ENCODE measurements around the gene NFE2L2. TPM values are rescaled to one million over a fixed set of nuclear protein-coding genes. Genes with fewer than 3 reads are reported as not detected.

The NFE2L2 gene
- total and polyA plus RNA-seq, 2 experiments from 2014 or later: 77.4 to 123 TPM

DNA sequence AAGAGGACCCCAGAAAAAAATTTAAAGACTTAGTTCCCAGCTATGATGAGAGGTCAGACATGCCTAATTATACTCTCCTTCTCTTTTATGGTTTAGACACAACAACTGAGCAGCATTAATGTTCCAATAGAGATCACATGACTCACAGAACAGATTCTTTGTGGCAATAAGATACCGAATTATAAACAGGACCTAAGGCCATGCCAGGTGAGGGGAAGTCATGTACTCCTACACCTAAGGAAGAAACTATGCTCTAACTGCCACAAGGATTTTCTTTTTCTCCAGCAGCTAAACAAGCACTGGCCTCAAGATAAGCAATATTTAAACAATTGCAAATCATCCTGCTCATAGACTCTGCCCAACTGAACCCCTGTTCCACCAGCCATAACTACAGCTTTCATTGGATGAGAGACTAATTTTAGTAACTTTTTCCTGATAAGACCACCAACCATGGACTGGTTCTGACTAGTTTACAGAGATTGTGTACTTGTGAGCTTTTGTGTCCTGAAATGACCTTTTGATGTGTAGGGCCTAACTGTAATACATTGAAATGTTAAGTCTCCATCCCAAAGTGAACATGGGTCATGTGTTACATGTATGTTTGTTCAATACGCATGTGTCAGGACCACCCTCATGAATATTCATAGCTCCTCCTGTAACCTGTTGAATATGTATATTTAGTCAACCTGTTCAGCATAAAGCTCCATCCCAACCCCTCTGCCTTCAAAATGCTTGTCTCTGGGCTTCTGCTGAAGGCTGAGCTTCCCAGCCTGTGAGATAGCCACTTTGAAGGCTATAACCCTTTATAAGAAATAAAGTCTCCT is 21.6 kb upstream of the NFE2L2 start:
- no peaks in the 10 kb centered on the region for H3K79me2 ChIP-seq (ENCODE audit: insufficient read depth)
- TF ChIP-seq EZH2 (IDR thresholded peaks at IDR 0.05; ENCODE audit: insufficient read depth, poor library complexity, severe bottlenecking): no peak
- TF ChIP-seq EZH2phosphoT487 (IDR thresholded peaks at IDR 0.05; ENCODE audit: insufficient read depth, low read depth): no peak
- H3K9me3 ChIP-seq (ENCODE audit: low read depth): no peaks in the 10 kb centered on the region
- H3K4me2 ChIP-seq (ENCODE audit: unreplicated experiment): no peak overlapping the region
- in situ Hi-C loops (cut with MboI): no loop called here
- H3K4me1 ChIP-seq (ENCODE audit: insufficient read depth): no peaks in the 10 kb centered on the region
- H4K20me1 ChIP-seq (ENCODE audit: insufficient read depth): no peaks in the 10 kb centered on the region
- H3K9ac ChIP-seq: no peak overlapping the region
- no peaks in the 10 kb centered on the region for H3K9me2 ChIP-seq (ENCODE audit: insufficient read depth)
- no peak overlapping the region for H3K4me3 ChIP-seq
- no peak overlapping the region for H2AFZ ChIP-seq
- no peak overlapping the region for H3K27ac ChIP-seq
- 86 to 100% methylated on average over 2 of the region's 2 CpGs for WGBS, 2 experiments (ENCODE audit: low coverage in 1 of 2, low lambda C conversion rate in 2 of 2, missing lambda C conversion rate in 2 of 2)
- H3K36me3 ChIP-seq (ENCODE audit: low read depth): no peaks in the 10 kb centered on the region
- H3K27me3 ChIP-seq (replicated peaks; ENCODE audit: insufficient read depth): no peaks in the 10 kb centered on the region
- no peak for DNase-seq
- no peaks in the 10 kb centered on the region for H3F3A ChIP-seq (ENCODE audit: insufficient read depth)

DNA sequence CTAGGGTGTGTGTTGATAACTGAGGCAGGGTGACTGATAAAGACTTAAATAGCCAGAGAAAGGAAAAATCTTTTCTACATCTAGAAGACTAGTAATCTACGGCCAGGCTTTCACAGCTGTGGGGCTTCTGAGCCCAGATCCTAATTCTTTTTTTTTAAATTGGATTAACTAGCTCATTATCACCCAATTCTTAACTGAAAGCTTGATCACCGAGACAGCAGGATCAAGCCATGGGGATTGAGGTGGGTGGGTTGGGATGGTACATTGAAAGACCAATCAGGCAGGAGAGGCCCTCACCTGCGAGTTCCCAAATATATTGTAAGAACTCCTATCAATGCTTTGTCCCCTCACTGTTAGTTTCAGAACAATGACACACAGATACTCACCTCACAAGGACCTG is 20.0 kb upstream of the NFE2L2 start:
- no peak for DNase-seq
- no peak overlapping the region for H3K9ac ChIP-seq
- no peak overlapping the region for H3K4me3 ChIP-seq
- H3K27ac ChIP-seq: no peak overlapping the region
- H3K36me3 ChIP-seq (ENCODE audit: low read depth): no peaks in the 10 kb centered on the region
- no peaks in the 10 kb centered on the region for H3K9me2 ChIP-seq (ENCODE audit: insufficient read depth)
- H3K9me3 ChIP-seq (ENCODE audit: low read depth): no peaks in the 10 kb centered on the region
- no peaks in the 10 kb centered on the region for H3F3A ChIP-seq (ENCODE audit: insufficient read depth)
- H2AFZ ChIP-seq: no peak overlapping the region
- H3K4me2 ChIP-seq (ENCODE audit: unreplicated experiment): no peak overlapping the region
- in situ Hi-C loops (cut with MboI): no loop called here
- H3K79me2 ChIP-seq (ENCODE audit: insufficient read depth): no peaks in the 10 kb centered on the region
- no peaks in the 10 kb centered on the region for H4K20me1 ChIP-seq (ENCODE audit: insufficient read depth)
- no peaks in the 10 kb centered on the region for H3K27me3 ChIP-seq (replicated peaks; ENCODE audit: insufficient read depth)
- WGBS, 2 experiments (ENCODE audit: low coverage in 1 of 2, low lambda C conversion rate in 2 of 2, missing lambda C conversion rate in 2 of 2): 81 to 82% methylated on average over 3 of the region's 3 CpGs
- no peaks in the 10 kb centered on the region for H3K4me1 ChIP-seq (ENCODE audit: insufficient read depth)
- no peak for TF ChIP-seq EZH2phosphoT487 (IDR thresholded peaks at IDR 0.05; ENCODE audit: insufficient read depth, low read depth)
- no peak for TF ChIP-seq EZH2 (IDR thresholded peaks at IDR 0.05; ENCODE audit: insufficient read depth, poor library complexity, severe bottlenecking)

DNA sequence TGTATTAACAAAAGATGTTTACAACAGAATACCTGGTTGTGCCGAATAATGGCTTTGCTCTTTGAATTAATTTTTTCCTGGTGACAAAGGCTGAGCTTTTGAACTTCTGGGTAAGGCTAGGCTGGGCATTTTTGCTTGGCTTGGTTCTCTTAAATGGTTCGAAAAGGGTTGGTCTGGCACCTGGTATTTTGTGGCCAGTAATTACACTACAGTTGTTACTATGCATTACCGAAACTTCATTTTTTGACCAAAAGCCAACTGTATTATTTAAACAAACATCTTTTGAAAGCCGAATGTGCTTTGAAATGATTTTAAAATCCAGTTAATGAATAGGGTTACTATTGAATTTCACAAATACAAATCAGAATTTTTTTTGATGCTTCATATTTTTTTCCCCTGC is 19.4 kb upstream of the NFE2L2 start:
- no peaks in the 10 kb centered on the region for H3K9me2 ChIP-seq (ENCODE audit: insufficient read depth)
- no peak overlapping the region for H3K9ac ChIP-seq
- H3K79me2 ChIP-seq (ENCODE audit: insufficient read depth): no peaks in the 10 kb centered on the region
- no peaks in the 10 kb centered on the region for H3K9me3 ChIP-seq (ENCODE audit: low read depth)
- no peaks in the 10 kb centered on the region for H3K36me3 ChIP-seq (ENCODE audit: low read depth)
- no peaks in the 10 kb centered on the region for H3F3A ChIP-seq (ENCODE audit: insufficient read depth)
- TF ChIP-seq EZH2phosphoT487 (IDR thresholded peaks at IDR 0.05; ENCODE audit: insufficient read depth, low read depth) (no peak), EZH2 (IDR thresholded peaks at IDR 0.05; ENCODE audit: insufficient read depth, poor library complexity, severe bottlenecking) (no peak)
- no peak overlapping the region for H3K4me3 ChIP-seq
- no peaks in the 10 kb centered on the region for H3K4me1 ChIP-seq (ENCODE audit: insufficient read depth)
- WGBS, 2 experiments (ENCODE audit: low coverage in 1 of 2, low lambda C conversion rate in 2 of 2, missing lambda C conversion rate in 2 of 2): 95 to 97% methylated on average over 4 of the region's 4 CpGs
- in situ Hi-C loops (cut with MboI): no loop called here
- H3K4me2 ChIP-seq (ENCODE audit: unreplicated experiment): no peak overlapping the region
- DNase-seq: no peak
- no peaks in the 10 kb centered on the region for H4K20me1 ChIP-seq (ENCODE audit: insufficient read depth)
- H3K27me3 ChIP-seq (replicated peaks; ENCODE audit: insufficient read depth): no peaks in the 10 kb centered on the region
- no peak overlapping the region for H2AFZ ChIP-seq
- no peak overlapping the region for H3K27ac ChIP-seq

DNA sequence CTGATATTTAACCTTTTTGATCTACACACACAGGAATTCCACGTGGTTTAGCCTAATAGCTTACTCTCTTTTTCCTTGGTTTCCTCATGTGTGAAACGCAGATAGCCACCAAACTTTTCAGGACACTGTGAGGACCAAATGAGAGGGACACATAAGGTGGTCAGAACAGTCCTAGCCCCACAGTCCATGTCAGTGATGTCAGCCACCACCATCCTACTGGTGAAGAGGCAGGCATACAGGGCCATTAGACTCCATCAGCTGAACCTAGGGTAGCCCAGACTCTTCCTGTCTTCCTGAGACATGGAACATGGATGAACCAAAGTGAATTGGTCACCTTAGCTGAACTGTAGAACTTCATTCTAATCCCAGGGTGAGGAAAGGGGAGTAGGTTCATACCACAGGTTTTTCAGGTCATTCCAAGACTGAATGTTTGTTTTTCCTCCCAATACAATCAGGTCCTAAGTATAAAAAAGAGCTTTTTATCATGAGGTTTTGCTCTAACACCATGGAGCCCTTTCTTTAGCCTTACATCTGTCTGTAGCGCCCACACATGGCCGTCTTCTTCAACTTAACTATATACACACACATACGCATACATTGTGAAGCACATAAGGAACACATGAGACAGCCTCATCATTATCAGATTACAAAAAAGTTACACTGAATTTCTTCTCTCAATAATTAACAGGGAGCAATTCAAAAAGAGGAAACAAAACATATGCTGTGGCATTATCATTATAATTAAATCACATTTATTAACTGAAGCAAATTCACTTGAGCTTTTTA is 18.5 kb upstream of the NFE2L2 start:
- Histone ChIP-seq H3K4me3 (no peak overlapping the region), H3K79me2 (ENCODE audit: insufficient read depth) (no peaks in the 10 kb centered on the region), H3K9me2 (ENCODE audit: insufficient read depth) (no peaks in the 10 kb centered on the region), H3K9ac (no peak overlapping the region), H3F3A (ENCODE audit: insufficient read depth) (no peaks in the 10 kb centered on the region), H3K27me3 (replicated peaks; ENCODE audit: insufficient read depth) (no peaks in the 10 kb centered on the region), H3K27ac (no peak overlapping the region), H3K9me3 (ENCODE audit: low read depth) (no peaks in the 10 kb centered on the region), H3K4me1 (ENCODE audit: insufficient read depth) (no peaks in the 10 kb centered on the region), H3K4me2 (ENCODE audit: unreplicated experiment) (no peak overlapping the region), H4K20me1 (ENCODE audit: insufficient read depth) (no peaks in the 10 kb centered on the region), H2AFZ (no peak overlapping the region), H3K36me3 (ENCODE audit: low read depth) (no peaks in the 10 kb centered on the region)
- TF ChIP-seq EZH2phosphoT487 (IDR thresholded peaks at IDR 0.05; ENCODE audit: insufficient read depth, low read depth) (no peak), EZH2 (IDR thresholded peaks at IDR 0.05; ENCODE audit: insufficient read depth, poor library complexity, severe bottlenecking) (no peak)
- no peak for DNase-seq
- in situ Hi-C loops (cut with MboI): no loop called here
- 95% methylated on average over 5 of the region's 5 CpGs for WGBS, 2 experiments (ENCODE audit: low coverage in 1 of 2, low lambda C conversion rate in 2 of 2, missing lambda C conversion rate in 2 of 2)
